GM23338 (cell line): ENCODE measurements around the gene NEU4. TPM values are rescaled to one million over a fixed set of nuclear protein-coding genes. Genes with fewer than 3 reads are reported as not detected.
A peak's percentile ranks its signal among the peaks of the same experiment; 100 is the strongest.

ENCODE experiments used
- ATAC-seq: fragments of 200-7000 bp; cut with Tn5 transposase; 3 replicates; pipeline ENCODE4 v1.9.1; 2020
- DNase-seq: peaks from one replicate; pipeline ENCODE4 v3.0.0-alpha.2; 2015; ENCODE audit warnings: low spot score
- H2AFZ ChIP-seq: fragments of 200-600 bp; sonication (generic); 2 replicates; pipeline ENCODE4 v1.8.0; 2016; ENCODE audit warnings: antibody characterized with exemption, mild to moderate bottlenecking, moderate library complexity
- H3F3A ChIP-seq: fragments of 200-600 bp; sonication (generic); replicated peaks from 2 replicates; pipeline ENCODE4 v1.8.0; 2017; ENCODE audit warnings: antibody characterized with exemption, mixed run types, low read depth
- H3K27ac ChIP-seq: fragments of 200-600 bp; sonication (generic); 2 replicates; pipeline ENCODE4 v1.6.1; 2016; ENCODE audit warnings: low read depth
- H3K27me3 ChIP-seq: fragments of 200-600 bp; sonication (generic); 2 replicates; pipeline ENCODE4 v1.8.0; 2016; ENCODE audit warnings: mild to moderate bottlenecking, mixed run types, moderate library complexity; ENCODE audit not compliant: insufficient read depth
- H3K36me3 ChIP-seq: fragments of 200-600 bp; sonication (generic); 2 replicates; pipeline ENCODE4 v1.8.0; 2016; ENCODE audit warnings: mild to moderate bottlenecking; ENCODE audit not compliant: insufficient read depth
- H3K4me1 ChIP-seq: fragments of 200-600 bp; sonication (generic); 2 replicates; pipeline ENCODE4 v1.8.0; 2016; ENCODE audit warnings: mild to moderate bottlenecking, moderate library complexity; ENCODE audit not compliant: insufficient read depth
- H3K4me2 ChIP-seq: fragments of 200-600 bp; sonication (generic); 2 replicates; pipeline ENCODE4 v1.7.1; 2017; ENCODE audit warnings: mixed run types
- H3K4me3 ChIP-seq: fragments of 200-600 bp; sonication (generic); 2 replicates; pipeline ENCODE4 v1.6.1; 2016; ENCODE audit warnings: mixed run types
- H3K79me2 ChIP-seq: fragments of 200-600 bp; sonication (generic); replicated peaks from 2 replicates; pipeline ENCODE4 v1.8.0; 2017; ENCODE audit warnings: mild to moderate bottlenecking; ENCODE audit not compliant: insufficient read depth
- H3K9me2 ChIP-seq: fragments of 200-600 bp; sonication (generic); 2 replicates; pipeline ENCODE4 v1.8.0; 2017; ENCODE audit not compliant: insufficient read depth
- H4K20me1 ChIP-seq: fragments of 200-600 bp; sonication (generic); replicated peaks from 2 replicates; pipeline ENCODE4 v1.8.0; 2017; ENCODE audit warnings: mild to moderate bottlenecking; ENCODE audit not compliant: insufficient read depth
- H3K27ac Mint-ChIP-seq: 2 replicates; pipeline ENCODE4 v1.8.0; 2020; ENCODE audit warnings: inconsistent platforms, mild to moderate bottlenecking, moderate library complexity, mixed read lengths
- H3K27me3 Mint-ChIP-seq: 3 replicates; pipeline ENCODE4 v1.8.0; 2022; ENCODE audit warnings: low read depth, mild to moderate bottlenecking, moderate library complexity, mixed read lengths, inconsistent platforms; ENCODE audit not compliant: insufficient read depth, poor library complexity
- H3K36me3 Mint-ChIP-seq: 3 replicates; pipeline ENCODE4 v1.8.0; 2021; ENCODE audit warnings: low read depth, mild to moderate bottlenecking, inconsistent platforms, moderate library complexity, mixed read lengths
- H3K4me1 Mint-ChIP-seq: 3 replicates; pipeline ENCODE4 v1.8.0; 2020; ENCODE audit warnings: mild to moderate bottlenecking, inconsistent platforms, mixed read lengths
- H3K4me3 Mint-ChIP-seq: 3 replicates; pipeline ENCODE4 v1.8.0; 2021; ENCODE audit warnings: moderate library complexity, mild to moderate bottlenecking, inconsistent platforms, mixed read lengths
- H3K9me3 Mint-ChIP-seq: 3 replicates; pipeline ENCODE4 v1.8.0; 2020; ENCODE audit warnings: moderate library complexity, mild to moderate bottlenecking, inconsistent platforms, mixed read lengths
- CREB1 ChIP-seq: fragments of 250-450 bp; sonication (Bioruptor Pico); IDR thresholded peaks from 2 replicates; pipeline ENCODE4 v1.5.0; 2020; ENCODE audit warnings: low read depth, mild to moderate bottlenecking, moderate library complexity
- EZH2 ChIP-seq: fragments of 200-600 bp; sonication (generic); IDR thresholded peaks from one replicate; pipeline ENCODE4 v1.8.0; 2017; ENCODE audit warnings: antibody characterized with exemption, mild to moderate bottlenecking, low read depth; ENCODE audit not compliant: unreplicated experiment
- EZH2phosphoT487 ChIP-seq: fragments of 200-600 bp; sonication (generic); IDR thresholded peaks from one replicate; pipeline ENCODE4 v1.8.1; 2018; ENCODE audit warnings: antibody characterized with exemption; ENCODE audit not compliant: unreplicated experiment
- JUNB ChIP-seq: IDR thresholded peaks from one replicate; pipeline ENCODE4 v1.6.1; 2016; ENCODE audit warnings: antibody characterized with exemption; ENCODE audit not compliant: unreplicated experiment
- POLR2AphosphoS5 ChIP-seq: IDR thresholded peaks from 2 replicates; pipeline ENCODE4 v1.6.1; 2016; ENCODE audit warnings: antibody characterized with exemption, low read depth
- STAT1 ChIP-seq: IDR thresholded peaks from one replicate; pipeline ENCODE4 v1.6.1; 2016; ENCODE audit warnings: antibody characterized with exemption; ENCODE audit not compliant: unreplicated experiment
- ZNF114 ChIP-seq: fragments of 250-450 bp; sonication (Bioruptor Pico); IDR thresholded peaks from 2 replicates; pipeline ENCODE4 v1.5.0; 2020; ENCODE audit warnings: mild to moderate bottlenecking, moderate library complexity
- polyA plus RNA-seq: library from polyadenylated mRNA; unstranded; fragments of >200 nt; fragmentation: Nextera tagmentation; extraction: Ambion mirVana; gene quantifications from 2 replicates; pipeline ENCODE4 v1.2.1, GENCODE V29; 2016
- total RNA-seq: library from RNA; depleted of rRNA; stranded (reverse); fragments of >200 nt; shearing (Covaris generic); gene quantifications from 2 replicates; pipeline ENCODE4 v1.2.3, GENCODE V29; 2014
- TF ChIP-seq, protein P1 (sequence below): IDR thresholded peaks from one replicate; pipeline ENCODE4 v1.6.1; 2018; ENCODE audit warnings: antibody characterized with exemption; ENCODE audit not compliant: unreplicated experiment
- TF ChIP-seq, protein P2 (sequence below), 2 experiments: fragments of 200-600 bp in 1 of 2; sonication (generic) in 1 of 2; conservative IDR thresholded peaks; 2 replicates each; pipeline versions ENCODE4 v1.5.1 to v1.6.1; 2016 to 2017; ENCODE audit warnings: antibody characterized with exemption in 2 of 2, low read depth in 2 of 2, mild to moderate bottlenecking in 2 of 2, moderate library complexity in 1 of 2
- TF ChIP-seq, protein P3 (sequence below): IDR thresholded peaks from 2 replicates; pipeline ENCODE4 v1.6.1; 2016; ENCODE audit warnings: antibody characterized with exemption
- TF ChIP-seq, protein P4 (sequence below): fragments of 250-450 bp; sonication (Bioruptor Pico); IDR thresholded peaks from 2 replicates; pipeline ENCODE4 v1.5.0; 2020; ENCODE audit warnings: mild to moderate bottlenecking, moderate library complexity

The NEU4 gene
- total and polyA plus RNA-seq, 2 experiments from 2014 or later = 0.29 to 1.2 TPM

DNA sequence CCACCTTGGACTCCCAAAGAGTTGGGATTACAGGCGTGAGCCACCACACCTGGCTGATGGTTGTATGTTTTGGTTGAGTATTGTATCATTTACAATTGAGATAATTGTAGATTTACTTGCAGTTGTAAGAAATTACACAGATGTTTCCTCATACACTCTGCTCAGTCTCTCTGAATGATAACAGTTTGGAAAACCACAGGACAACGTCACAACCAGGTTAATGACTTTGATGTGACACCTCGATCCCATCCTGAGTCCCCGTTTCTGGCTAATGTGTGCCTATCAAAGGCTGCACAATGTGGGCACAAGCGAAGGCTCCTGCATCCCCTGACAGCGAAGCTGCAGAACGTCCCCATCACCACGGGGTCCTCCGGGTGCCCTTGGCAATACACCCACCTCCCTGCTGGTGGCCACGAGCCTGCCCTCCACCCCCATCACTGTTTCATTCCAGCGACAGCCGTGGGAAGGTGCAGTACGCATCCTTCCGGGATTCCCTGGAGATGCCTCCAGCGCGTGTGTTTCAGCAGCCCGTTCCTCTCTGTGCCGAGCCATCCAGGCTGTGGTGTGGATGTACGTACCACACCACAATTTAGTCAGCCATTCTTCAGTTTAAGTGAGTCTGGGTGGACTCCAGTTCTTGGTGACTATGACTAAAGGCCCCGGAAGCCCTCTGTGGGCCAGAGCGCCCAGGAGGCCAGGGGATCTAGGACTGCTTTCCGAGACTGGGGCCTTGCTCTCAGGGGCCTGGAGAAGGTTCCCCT is 54.0 kb downstream of the NEU4 start (continued):
- TF ChIP-seq, protein P1, sequence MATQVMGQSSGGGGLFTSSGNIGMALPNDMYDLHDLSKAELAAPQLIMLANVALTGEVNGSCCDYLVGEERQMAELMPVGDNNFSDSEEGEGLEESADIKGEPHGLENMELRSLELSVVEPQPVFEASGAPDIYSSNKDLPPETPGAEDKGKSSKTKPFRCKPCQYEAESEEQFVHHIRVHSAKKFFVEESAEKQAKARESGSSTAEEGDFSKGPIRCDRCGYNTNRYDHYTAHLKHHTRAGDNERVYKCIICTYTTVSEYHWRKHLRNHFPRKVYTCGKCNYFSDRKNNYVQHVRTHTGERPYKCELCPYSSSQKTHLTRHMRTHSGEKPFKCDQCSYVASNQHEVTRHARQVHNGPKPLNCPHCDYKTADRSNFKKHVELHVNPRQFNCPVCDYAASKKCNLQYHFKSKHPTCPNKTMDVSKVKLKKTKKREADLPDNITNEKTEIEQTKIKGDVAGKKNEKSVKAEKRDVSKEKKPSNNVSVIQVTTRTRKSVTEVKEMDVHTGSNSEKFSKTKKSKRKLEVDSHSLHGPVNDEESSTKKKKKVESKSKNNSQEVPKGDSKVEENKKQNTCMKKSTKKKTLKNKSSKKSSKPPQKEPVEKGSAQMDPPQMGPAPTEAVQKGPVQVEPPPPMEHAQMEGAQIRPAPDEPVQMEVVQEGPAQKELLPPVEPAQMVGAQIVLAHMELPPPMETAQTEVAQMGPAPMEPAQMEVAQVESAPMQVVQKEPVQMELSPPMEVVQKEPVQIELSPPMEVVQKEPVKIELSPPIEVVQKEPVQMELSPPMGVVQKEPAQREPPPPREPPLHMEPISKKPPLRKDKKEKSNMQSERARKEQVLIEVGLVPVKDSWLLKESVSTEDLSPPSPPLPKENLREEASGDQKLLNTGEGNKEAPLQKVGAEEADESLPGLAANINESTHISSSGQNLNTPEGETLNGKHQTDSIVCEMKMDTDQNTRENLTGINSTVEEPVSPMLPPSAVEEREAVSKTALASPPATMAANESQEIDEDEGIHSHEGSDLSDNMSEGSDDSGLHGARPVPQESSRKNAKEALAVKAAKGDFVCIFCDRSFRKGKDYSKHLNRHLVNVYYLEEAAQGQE = no peak
- no peak for TF ChIP-seq EZH2

DNA sequence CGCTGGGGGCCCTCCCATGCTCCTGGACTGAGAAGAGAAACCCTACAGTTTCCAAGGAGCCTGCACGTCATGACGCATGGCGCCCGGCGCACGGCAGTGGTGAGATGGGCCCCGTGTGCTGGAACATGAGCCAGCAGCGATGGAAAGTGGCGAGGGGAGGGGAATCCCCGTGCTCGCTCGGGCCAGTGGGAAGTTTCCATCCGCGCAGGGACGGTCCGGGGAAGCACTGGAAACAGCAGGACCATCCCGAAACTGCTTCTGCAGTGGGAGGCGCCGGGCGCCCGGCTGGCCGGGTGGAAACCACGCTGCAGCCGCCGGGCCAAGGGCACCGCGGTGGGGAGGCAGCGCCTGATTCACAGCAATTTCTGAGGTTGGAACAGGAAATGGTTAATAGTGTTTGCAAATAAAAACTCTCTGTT is 54.6 kb downstream of the NEU4 start:
- Histone ChIP-seq H3F3A (peaks cover 13% of the 10 kb centered on the region; the same call in 1 of the 2 replicates), H4K20me1 (no peaks in the 10 kb centered on the region), H3K9me2 (no peaks in the 10 kb centered on the region), H2AFZ (peak overlapping the region; percentile 84), H3K27ac (no peak overlapping the region), H3K36me3 (no peaks in the 10 kb centered on the region), H3K4me1 (peaks cover 7% of the 10 kb centered on the region; the same call in 1 of the 2 replicates), H3K4me2 (no peak overlapping the region), H3K79me2 (no peaks in the 10 kb centered on the region), H3K4me3 (no peak overlapping the region), H3K27me3 (no peaks in the 10 kb centered on the region)
- peaks cover 29% of the 10 kb centered on the region for H3K4me1 Mint-ChIP-seq
- DNase-seq (peak; percentile 57), ATAC-seq (peak; percentile 6)
- peaks cover 5% of the 10 kb centered on the region; the same call in 2 of the 3 replicates for H3K9me3 Mint-ChIP-seq
- no peaks in the 10 kb centered on the region; the same call in 2 of the 3 replicates for H3K36me3 Mint-ChIP-seq
- H3K4me3 Mint-ChIP-seq = no peak overlapping the region
- no peak overlapping the region for H3K27ac Mint-ChIP-seq
- H3K27me3 Mint-ChIP-seq = peaks cover 21% of the 10 kb centered on the region
- TF ChIP-seq, protein P2, sequence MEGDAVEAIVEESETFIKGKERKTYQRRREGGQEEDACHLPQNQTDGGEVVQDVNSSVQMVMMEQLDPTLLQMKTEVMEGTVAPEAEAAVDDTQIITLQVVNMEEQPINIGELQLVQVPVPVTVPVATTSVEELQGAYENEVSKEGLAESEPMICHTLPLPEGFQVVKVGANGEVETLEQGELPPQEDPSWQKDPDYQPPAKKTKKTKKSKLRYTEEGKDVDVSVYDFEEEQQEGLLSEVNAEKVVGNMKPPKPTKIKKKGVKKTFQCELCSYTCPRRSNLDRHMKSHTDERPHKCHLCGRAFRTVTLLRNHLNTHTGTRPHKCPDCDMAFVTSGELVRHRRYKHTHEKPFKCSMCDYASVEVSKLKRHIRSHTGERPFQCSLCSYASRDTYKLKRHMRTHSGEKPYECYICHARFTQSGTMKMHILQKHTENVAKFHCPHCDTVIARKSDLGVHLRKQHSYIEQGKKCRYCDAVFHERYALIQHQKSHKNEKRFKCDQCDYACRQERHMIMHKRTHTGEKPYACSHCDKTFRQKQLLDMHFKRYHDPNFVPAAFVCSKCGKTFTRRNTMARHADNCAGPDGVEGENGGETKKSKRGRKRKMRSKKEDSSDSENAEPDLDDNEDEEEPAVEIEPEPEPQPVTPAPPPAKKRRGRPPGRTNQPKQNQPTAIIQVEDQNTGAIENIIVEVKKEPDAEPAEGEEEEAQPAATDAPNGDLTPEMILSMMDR (conservative IDR thresholded peaks at IDR 0.05; ENCODE audit: low read depth in 2 of 2) = no peak
- TF ChIP-seq JUNB (no peak), CREB1 (CRISPR knock-in tag) (no peak), POLR2AphosphoS5 (no peak), EZH2phosphoT487 (no peak), ZNF114 (no peak), EZH2 (no peak), STAT1 (no peak)
- TF ChIP-seq, protein P3, sequence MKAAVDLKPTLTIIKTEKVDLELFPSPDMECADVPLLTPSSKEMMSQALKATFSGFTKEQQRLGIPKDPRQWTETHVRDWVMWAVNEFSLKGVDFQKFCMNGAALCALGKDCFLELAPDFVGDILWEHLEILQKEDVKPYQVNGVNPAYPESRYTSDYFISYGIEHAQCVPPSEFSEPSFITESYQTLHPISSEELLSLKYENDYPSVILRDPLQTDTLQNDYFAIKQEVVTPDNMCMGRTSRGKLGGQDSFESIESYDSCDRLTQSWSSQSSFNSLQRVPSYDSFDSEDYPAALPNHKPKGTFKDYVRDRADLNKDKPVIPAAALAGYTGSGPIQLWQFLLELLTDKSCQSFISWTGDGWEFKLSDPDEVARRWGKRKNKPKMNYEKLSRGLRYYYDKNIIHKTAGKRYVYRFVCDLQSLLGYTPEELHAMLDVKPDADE = no peak
- TF ChIP-seq, protein P4, sequence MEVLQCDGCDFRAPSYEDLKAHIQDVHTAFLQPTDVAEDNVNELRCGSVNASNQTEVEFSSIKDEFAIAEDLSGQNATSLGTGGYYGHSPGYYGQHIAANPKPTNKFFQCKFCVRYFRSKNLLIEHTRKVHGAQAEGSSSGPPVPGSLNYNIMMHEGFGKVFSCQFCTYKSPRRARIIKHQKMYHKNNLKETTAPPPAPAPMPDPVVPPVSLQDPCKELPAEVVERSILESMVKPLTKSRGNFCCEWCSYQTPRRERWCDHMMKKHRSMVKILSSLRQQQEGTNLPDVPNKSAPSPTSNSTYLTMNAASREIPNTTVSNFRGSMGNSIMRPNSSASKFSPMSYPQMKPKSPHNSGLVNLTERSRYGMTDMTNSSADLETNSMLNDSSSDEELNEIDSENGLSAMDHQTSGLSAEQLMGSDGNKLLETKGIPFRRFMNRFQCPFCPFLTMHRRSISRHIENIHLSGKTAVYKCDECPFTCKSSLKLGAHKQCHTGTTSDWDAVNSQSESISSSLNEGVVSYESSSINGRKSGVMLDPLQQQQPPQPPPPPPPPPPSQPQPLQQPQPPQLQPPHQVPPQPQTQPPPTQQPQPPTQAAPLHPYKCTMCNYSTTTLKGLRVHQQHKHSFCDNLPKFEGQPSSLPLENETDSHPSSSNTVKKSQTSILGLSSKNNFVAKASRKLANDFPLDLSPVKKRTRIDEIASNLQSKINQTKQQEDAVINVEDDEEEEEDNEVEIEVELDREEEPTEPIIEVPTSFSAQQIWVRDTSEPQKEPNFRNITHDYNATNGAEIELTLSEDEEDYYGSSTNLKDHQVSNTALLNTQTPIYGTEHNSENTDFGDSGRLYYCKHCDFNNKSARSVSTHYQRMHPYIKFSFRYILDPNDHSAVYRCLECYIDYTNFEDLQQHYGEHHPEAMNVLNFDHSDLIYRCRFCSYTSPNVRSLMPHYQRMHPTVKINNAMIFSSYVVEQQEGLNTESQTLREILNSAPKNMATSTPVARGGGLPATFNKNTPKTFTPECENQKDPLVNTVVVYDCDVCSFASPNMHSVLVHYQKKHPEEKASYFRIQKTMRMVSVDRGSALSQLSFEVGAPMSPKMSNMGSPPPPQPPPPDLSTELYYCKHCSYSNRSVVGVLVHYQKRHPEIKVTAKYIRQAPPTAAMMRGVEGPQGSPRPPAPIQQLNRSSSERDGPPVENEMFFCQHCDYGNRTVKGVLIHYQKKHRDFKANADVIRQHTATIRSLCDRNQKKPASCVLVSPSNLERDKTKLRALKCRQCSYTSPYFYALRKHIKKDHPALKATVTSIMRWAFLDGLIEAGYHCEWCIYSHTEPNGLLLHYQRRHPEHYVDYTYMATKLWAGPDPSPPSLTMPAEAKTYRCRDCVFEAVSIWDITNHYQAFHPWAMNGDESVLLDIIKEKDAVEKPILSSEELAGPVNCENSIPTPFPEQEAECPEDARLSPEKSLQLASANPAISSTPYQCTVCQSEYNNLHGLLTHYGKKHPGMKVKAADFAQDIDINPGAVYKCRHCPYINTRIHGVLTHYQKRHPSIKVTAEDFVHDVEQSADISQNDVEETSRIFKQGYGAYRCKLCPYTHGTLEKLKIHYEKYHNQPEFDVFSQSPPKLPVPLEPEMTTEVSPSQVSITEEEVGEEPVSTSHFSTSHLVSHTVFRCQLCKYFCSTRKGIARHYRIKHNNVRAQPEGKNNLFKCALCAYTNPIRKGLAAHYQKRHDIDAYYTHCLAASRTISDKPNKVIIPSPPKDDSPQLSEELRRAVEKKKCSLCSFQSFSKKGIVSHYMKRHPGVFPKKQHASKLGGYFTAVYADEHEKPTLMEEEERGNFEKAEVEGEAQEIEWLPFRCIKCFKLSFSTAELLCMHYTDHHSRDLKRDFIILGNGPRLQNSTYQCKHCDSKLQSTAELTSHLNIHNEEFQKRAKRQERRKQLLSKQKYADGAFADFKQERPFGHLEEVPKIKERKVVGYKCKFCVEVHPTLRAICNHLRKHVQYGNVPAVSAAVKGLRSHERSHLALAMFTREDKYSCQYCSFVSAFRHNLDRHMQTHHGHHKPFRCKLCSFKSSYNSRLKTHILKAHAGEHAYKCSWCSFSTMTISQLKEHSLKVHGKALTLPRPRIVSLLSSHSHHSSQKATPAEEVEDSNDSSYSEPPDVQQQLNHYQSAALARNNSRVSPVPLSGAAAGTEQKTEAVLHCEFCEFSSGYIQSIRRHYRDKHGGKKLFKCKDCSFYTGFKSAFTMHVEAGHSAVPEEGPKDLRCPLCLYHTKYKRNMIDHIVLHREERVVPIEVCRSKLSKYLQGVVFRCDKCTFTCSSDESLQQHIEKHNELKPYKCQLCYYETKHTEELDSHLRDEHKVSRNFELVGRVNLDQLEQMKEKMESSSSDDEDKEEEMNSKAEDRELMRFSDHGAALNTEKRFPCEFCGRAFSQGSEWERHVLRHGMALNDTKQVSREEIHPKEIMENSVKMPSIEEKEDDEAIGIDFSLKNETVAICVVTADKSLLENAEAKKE (CRISPR knock-in tag) = no peak
